Measurements from ENCODE around the gene F11R. TPM values are rescaled to one million over a fixed set of nuclear protein-coding genes. Genes with fewer than 3 reads are reported as not detected.

F11R gene
- total and polyA plus RNA-seq, 2 of the 13 experiments (the other 11 are each of a cell fraction or from before 2014, with no cell fraction given) = 95.8 to 105 TPM

DNA sequence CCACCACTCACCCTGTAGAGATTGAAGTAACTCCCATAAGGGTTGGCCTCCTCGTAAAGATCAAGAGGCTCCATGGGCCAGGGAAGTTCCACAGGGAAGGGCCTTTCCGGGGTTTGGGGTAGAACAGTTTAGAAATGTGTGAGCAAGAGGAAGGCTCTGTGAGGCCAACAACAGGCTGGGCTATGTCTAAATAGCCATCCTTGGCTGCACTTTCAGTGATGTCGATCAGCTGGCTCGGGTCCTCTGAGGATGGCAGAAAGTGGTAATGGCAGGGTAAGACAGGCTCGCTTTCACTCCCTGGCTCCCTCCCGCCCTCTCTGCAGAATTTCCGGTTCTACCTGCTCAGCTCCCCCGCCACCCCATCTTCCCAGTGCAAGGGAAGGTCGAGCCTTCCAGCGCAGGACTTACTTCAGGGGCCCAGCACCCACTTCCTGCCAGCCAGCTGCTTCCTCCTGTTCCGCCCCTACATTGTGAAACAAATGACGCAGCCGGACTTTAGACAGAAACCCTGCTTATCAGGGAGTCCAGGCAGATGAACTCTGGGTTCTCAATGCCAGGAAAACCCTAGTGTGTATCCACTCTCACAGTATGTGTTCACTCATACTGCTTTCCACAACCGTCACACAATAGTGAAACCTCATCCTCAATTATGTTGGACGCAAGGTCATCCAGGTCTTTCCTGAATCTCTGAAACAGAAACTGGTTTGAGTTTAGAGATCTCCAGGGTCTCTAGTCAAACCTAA, 7.3 kb downstream of the F11R start (continued):
- TF ChIP-seq, protein P1, sequence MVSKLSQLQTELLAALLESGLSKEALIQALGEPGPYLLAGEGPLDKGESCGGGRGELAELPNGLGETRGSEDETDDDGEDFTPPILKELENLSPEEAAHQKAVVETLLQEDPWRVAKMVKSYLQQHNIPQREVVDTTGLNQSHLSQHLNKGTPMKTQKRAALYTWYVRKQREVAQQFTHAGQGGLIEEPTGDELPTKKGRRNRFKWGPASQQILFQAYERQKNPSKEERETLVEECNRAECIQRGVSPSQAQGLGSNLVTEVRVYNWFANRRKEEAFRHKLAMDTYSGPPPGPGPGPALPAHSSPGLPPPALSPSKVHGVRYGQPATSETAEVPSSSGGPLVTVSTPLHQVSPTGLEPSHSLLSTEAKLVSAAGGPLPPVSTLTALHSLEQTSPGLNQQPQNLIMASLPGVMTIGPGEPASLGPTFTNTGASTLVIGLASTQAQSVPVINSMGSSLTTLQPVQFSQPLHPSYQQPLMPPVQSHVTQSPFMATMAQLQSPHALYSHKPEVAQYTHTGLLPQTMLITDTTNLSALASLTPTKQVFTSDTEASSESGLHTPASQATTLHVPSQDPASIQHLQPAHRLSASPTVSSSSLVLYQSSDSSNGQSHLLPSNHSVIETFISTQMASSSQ (IDR thresholded peaks at IDR 0.05; ENCODE audit: low read depth) = peak; percentile 60; the same call in 1 of the 2 replicates
- TF ChIP-seq, protein P1 (CRISPR knock-in tag; IDR thresholded peaks at IDR 0.05; ENCODE audit: borderline replicate concordance) = peak; percentile 94
- TF ChIP-seq ZNF776 (CRISPR knock-in tag; IDR thresholded peaks at IDR 0.05) (no peak), SIX4 (CRISPR knock-in tag; IDR thresholded peaks at IDR 0.05) (peak; percentile 65), TCF7 (IDR thresholded peaks at IDR 0.05; ENCODE audit: low read depth) (no peak), PHB2 (IDR thresholded peaks at IDR 0.05; ENCODE audit: partially characterized antibody) (no peak), SKI (IDR thresholded peaks at IDR 0.05; ENCODE audit: partially characterized antibody) (peak; percentile 65), SP1 (IDR thresholded peaks at IDR 0.05) (no peak), SP1 (CRISPR knock-in tag; IDR thresholded peaks at IDR 0.05) (peak; percentile 75), ZNF17 (CRISPR knock-in tag; IDR thresholded peaks at IDR 0.05) (no peak), RELA (CRISPR knock-in tag; IDR thresholded peaks at IDR 0.05) (0 out of 2 replicates have a peak, but pooled peaks have one; percentile 47), ZNF572 (CRISPR knock-in tag; IDR thresholded peaks at IDR 0.05) (no peak), ZNF550 (CRISPR knock-in tag; IDR thresholded peaks at IDR 0.05; ENCODE audit: borderline replicate concordance) (no peak), ZNF333 (CRISPR knock-in tag; IDR thresholded peaks at IDR 0.05; ENCODE audit: borderline replicate concordance) (peak; percentile 87; the same call in 1 of the 2 replicates), ZNF136 (CRISPR knock-in tag; IDR thresholded peaks at IDR 0.05; ENCODE audit: low read depth) (no peak), ZMAT3 (CRISPR knock-in tag; conservative IDR thresholded peaks at IDR 0.05) (peak; percentile 58), GABPA (IDR thresholded peaks at IDR 0.05; ENCODE audit: low read depth, low read length) (peak; percentile 73), GABPA (CRISPR knock-in tag; IDR thresholded peaks at IDR 0.05; ENCODE audit: low read depth) (peak; percentile 93), TBL1XR1 (IDR thresholded peaks at IDR 0.05; ENCODE audit: borderline replicate concordance, low read length, partially characterized antibody) (peak; percentile 62)
- TF ChIP-seq, protein P2, sequence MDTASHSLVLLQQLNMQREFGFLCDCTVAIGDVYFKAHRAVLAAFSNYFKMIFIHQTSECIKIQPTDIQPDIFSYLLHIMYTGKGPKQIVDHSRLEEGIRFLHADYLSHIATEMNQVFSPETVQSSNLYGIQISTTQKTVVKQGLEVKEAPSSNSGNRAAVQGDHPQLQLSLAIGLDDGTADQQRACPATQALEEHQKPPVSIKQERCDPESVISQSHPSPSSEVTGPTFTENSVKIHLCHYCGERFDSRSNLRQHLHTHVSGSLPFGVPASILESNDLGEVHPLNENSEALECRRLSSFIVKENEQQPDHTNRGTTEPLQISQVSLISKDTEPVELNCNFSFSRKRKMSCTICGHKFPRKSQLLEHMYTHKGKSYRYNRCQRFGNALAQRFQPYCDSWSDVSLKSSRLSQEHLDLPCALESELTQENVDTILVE (CRISPR knock-in tag; IDR thresholded peaks at IDR 0.05) = peak; percentile 94
- TF ChIP-seq, protein P3, sequence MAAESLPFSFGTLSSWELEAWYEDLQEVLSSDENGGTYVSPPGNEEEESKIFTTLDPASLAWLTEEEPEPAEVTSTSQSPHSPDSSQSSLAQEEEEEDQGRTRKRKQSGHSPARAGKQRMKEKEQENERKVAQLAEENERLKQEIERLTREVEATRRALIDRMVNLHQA (CRISPR knock-in tag; IDR thresholded peaks at IDR 0.05) = no peak
- TF ChIP-seq, protein P4, sequence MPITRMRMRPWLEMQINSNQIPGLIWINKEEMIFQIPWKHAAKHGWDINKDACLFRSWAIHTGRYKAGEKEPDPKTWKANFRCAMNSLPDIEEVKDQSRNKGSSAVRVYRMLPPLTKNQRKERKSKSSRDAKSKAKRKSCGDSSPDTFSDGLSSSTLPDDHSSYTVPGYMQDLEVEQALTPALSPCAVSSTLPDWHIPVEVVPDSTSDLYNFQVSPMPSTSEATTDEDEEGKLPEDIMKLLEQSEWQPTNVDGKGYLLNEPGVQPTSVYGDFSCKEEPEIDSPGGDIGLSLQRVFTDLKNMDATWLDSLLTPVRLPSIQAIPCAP (CRISPR knock-in tag; IDR thresholded peaks at IDR 0.05; ENCODE audit: low read depth) = no peak

Data from HepG2 (cell line).